HG02588 (cell line): Measurements from ENCODE around the gene PREP.
"Not testable (repeated sequence)": the region's sequence is repeated elsewhere in the genome, so short reads cannot be mapped to it uniquely, and the experiment has no call there.

Source experiments
- ATAC-seq: cut with Tn5 transposase; IDR thresholded peaks from one replicate; pipeline ENCODE4 v1.9.1; 2021; ENCODE audit warnings: mild to moderate bottlenecking, moderate library complexity; ENCODE audit not compliant: unreplicated experiment

The PREP gene

DNA sequence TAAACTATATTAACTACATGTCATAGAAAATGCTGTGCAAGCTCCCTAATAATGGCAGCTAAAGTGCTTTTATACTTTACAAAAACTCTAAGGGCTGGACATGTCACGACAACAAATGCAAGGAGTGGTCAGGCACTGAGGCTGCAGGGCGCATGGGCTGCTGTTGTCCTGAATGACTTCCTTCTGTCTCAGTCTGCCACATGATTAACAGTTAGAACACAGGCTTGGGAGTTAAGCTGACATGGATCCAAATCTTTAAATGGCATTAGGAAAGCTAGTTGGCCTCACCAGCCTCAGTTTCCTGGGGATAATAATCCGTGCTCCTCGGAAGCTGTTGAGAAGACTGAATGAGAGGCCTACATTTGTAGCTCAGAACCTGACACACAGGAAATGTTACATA lies 57.4 kb downstream of the PREP start:
- ATAC-seq = no peak

DNA sequence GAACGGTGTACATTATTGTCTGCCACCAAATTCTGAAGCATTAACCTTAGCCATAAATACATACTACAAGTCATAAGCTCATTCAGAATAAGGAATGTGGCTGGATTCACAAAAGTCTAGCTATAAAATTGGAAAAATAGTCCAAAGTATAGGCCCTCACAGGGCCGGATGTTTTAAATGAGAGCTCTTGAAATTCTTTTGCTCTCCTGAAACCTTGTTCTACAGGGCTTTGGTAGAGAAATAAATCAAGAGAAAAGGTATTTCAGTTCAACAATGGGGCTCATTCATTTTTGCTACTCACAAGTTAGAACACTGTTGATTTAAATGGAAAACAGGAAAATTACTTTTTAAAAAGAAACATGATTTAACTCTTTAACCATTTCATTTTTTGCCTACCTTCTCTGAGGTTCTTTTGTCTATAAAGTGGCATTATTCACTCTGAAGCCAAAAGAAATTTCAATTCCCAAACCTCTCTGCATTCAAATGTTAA lies 58.0 kb downstream of the PREP start:
- ATAC-seq = no peak

GRCh38 chr6:105338350-105338983 lies 64.4 kb downstream of the PREP start:
- not testable (repeated sequence) for ATAC-seq

- ATAC-seq = no peak
Observed at GRCh38 chr6:105336986-105337385, 65.9 kb downstream of the PREP start.

DNA sequence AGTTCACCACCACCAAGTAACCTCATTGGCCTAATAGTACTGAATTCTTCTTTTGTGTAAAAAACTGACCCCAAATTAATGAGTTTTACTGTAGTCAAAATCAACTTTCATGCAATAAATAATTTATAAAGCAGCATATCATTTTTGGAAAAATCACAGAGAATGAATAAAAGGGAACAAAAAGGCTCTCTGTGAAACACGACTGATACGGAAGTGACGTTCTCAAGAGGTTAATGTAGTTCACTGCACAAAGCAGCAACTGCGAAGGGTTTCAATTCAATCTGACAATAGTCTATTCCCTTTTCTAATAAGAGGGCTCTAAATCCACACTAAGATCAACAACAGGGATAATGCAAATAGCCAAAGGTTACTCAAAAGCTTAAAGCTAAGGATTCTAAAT lies 70.3 kb downstream of the PREP start:
- no peak for ATAC-seq

DNA sequence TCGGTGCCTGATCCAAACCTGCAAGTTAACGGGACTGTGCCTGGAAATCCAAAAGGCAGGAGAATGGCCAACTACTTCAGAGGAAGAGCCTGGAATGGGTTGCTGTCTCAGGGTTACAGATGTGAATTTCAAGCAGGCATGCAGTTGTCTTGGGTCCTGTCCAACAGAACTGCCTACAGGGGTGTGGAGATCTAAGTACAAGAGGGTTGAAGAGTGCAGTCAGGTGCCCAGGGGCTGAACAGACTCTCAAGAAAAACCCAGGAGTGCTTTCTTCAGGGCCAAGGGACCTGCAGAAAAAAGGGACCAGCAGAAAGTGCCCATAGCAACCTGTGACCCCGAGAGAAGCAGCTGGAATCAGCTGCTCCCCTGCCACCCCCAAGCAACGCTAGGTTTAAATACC lies 71.0 kb downstream of the PREP start:
- no peak for ATAC-seq

- ATAC-seq = no peak
Observed at GRCh38 chr6:105330913-105331312, 72.0 kb downstream of the PREP start.

GRCh38 chr6:105330364-105330763 lies 72.5 kb downstream of the PREP start:
- no peak for ATAC-seq

DNA sequence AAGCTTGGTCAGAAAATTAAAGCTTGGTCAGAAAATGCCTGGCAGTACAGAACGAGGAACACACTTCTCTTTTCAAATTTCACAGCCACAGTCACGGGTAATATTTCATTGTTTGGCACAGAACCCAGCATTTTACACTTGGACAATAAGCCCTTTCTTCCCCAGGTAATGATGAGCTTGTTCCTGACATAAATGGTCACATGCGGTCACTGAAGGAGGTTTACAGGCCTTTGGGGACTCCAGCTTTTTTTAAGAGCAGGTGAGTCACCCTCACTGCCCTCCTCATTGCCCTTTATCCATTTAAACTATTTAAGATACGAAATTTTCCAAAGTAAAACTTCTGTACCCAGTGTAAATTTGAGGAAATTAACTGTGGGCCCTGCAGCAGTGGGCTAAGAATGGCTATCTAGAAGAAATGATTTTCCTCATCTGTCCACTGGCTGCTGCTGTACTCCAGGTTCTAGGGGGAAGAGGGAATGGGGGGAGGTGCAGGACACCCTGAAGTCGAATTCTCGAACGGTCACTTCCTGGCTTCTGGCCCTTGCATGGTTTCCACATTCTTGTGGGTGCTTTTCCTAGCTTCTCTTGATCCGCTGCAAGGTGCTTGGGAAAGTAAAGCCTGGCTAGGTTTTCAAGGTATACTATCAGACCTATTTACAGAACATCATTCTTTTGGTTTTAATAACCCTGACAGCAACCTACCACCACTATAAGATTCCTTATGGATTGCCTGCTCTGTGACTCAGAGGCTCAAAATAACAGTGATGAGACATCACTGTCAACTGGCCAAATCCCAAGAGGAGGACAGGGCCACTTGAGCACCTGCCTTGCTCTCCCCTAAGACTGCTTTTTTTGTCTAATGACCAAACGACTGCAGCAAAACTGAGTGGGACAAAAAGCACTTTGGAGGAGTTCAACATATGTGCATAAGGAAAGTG lies 75.8 kb downstream of the PREP start:
- no peak for ATAC-seq

GRCh38 chr6:105326216-105326615 lies 76.7 kb downstream of the PREP start:
- no peak for ATAC-seq

DNA sequence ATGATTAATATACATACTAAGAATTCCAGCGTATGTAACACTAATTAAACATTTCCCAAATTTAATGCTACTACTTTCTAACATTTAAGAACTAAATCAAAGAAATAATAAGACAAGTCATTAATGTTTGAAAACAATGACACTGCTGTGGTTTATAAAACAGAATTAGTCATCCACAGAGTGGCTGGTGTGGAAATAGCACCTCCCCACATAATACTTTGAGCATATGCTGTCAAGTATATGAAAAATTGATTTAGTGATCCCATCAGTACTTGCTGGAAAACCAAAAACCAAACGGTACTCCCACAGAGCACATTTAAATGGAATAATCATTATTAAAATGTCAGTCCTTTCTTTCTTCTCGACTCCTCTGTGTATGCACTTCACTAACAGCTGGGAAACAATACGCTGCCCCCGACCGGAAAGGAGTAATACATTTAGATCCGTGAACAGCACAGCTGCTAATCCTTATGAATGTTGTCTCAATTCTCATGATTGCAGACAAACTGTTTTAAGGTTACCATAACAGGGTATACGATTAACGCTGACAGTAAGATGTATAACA lies 78.4 kb downstream of the PREP start:
- ATAC-seq = no peak

DNA sequence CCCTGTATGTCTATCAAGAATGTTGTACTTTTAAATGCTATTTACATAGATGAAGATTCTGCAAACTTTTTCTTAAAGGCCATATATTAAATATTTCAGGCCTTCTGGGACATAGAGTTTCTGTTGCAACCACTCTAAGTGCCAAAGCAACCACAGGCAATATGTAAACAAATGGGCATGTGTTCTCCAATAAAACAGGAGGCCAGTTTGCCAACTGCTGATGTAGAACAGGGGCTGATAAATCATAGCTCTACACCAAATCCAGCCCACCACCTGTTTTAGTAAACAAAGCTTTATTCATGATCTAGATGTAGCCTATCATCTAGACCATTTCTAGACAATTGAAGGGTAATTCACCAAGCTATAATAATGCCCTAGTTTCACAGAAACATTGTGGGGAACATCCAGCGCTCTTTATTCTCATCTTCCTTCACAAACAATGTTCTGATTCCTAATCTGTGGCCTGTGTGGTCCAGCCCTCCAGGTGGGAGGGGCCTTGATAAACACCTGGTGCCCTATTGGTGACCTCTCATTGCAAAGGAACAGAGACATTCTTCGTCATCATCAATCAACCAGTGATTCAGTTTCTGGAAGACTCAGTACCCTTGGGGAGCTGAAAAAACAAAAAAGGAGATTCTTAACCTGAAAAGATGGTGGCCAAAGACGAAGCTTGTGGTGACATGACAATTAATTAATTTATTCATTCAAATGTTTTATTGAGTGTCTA lies 80.2 kb downstream of the PREP start:
- ATAC-seq = no peak

GRCh38 chr6:105321728-105322127 lies 81.2 kb downstream of the PREP start:
- ATAC-seq = no peak

GRCh38 chr6:105321207-105321606 lies 81.7 kb downstream of the PREP start:
- no peak for ATAC-seq

GRCh38 chr6:105320765-105321164 lies 82.1 kb downstream of the PREP start:
- no peak for ATAC-seq

DNA sequence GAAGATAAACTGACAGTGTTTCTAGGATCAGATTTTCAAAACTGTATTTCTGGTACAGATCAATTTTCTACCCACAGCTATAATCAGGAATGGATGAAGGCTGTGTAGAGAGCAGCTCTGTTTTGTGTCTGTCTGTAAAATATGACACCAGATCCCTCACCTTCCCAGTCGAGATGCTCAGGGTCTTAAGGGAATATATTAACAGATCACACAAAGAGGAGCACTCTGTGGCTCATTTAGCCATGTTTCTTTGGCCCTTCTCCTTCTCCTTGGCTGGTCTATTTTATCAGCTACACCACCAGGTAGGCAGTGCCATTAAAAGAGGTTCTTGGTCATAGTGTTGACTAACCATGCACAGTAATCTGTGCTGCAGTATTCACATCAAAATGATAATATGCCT lies 82.6 kb downstream of the PREP start:
- ATAC-seq = no peak

DNA sequence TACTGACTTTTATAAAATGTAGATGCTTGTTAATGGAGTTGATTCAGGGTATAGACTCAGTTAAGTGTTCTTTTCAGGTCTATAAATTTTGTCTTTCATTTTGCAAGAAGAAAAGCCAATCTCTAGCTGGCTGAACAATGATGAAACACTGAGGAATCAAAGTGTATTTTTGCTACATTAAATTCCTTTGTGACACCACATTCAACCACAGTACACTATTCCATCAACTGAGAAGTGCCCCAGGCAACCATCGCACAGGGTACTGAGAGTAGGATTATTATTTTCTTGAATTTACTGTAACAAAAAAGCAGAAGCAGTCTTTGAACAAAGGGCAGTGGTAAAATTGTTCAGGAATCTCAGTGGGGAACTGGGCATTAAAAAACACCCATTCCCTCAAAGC lies 83.6 kb downstream of the PREP start:
- ATAC-seq = no peak

GRCh38 chr6:105318660-105319059 lies 84.2 kb downstream of the PREP start:
- no peak for ATAC-seq

GRCh38 chr6:105317607-105318533 lies 85.0 kb downstream of the PREP start:
- no peak for ATAC-seq

DNA sequence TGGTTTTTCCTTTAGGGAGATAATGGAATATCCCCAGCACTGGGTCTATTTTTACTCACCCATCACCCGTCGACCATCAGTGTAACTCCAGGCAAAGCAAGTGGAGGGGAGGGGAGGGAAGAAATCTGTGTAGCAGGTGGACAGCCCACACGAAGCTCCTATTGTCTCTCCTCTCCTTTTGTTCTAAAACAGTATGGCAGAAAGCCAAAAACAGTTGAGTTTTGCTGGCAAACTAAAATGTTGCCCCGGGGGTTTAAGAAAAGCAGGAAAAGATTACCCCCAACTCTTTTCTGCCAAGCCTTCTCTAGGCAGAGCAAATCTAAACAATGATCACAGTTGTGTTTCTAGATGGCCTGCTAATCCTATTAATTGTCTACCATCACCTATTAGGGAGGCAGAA lies 89.7 kb downstream of the PREP start:
- ATAC-seq = no peak
